ENCODE results near the gene FIGNL2.

The FIGNL2 gene

GRCh38 chr12:51884676-51885229, 36.2 kb upstream of the FIGNL2 start:
- TF ChIP-seq ZNF274 (IDR thresholded peaks at IDR 0.05; ENCODE audit: low read depth, low read length), result no peak
- H3K4me3 ChIP-seq (ENCODE audit: low read length), result no peak overlapping the region

GRCh38 chr12:51883998-51884675, 35.6 kb upstream of the FIGNL2 start:
- no peak for TF ChIP-seq ZNF274 (IDR thresholded peaks at IDR 0.05; ENCODE audit: low read depth, low read length)

GRCh38 chr12:51883295-51883694, 34.8 kb upstream of the FIGNL2 start:
- no peak overlapping the region for H3K4me3 ChIP-seq (ENCODE audit: low read length)

More at GRCh38 chr12:51883998-51884675, 35.6 kb upstream of the FIGNL2 start:
- no peak overlapping the region for H3K4me3 ChIP-seq (ENCODE audit: low read length)

GRCh38 chr12:51879102-51879501, 30.6 kb upstream of the FIGNL2 start:
- H3K4me3 ChIP-seq (ENCODE audit: low read length), result no peak overlapping the region
- TF ChIP-seq ZNF274 (IDR thresholded peaks at IDR 0.05; ENCODE audit: low read depth, low read length), result no peak

More at GRCh38 chr12:51883295-51883694, 34.8 kb upstream of the FIGNL2 start:
- TF ChIP-seq ZNF274 (IDR thresholded peaks at IDR 0.05; ENCODE audit: low read depth, low read length), result no peak

GRCh38 chr12:51874486-51874885, 26.0 kb upstream of the FIGNL2 start:
- no peak for TF ChIP-seq ZNF274 (IDR thresholded peaks at IDR 0.05; ENCODE audit: low read depth, low read length)

GRCh38 chr12:51874000-51874399, 25.5 kb upstream of the FIGNL2 start:
- no peak for TF ChIP-seq ZNF274 (IDR thresholded peaks at IDR 0.05; ENCODE audit: low read depth, low read length)
- H3K4me3 ChIP-seq (ENCODE audit: low read length), result no peak overlapping the region

More at GRCh38 chr12:51874486-51874885, 26.0 kb upstream of the FIGNL2 start:
- H3K4me3 ChIP-seq (ENCODE audit: low read length), result no peak overlapping the region

- TF ChIP-seq ZNF274 (IDR thresholded peaks at IDR 0.05; ENCODE audit: low read depth, low read length), result no peak
- no peak overlapping the region for H3K4me3 ChIP-seq (ENCODE audit: low read length)
Measured at GRCh38 chr12:51873251-51873994, 24.9 kb upstream of the FIGNL2 start.

- TF ChIP-seq ZNF274 (IDR thresholded peaks at IDR 0.05; ENCODE audit: low read depth, low read length), result no peak
- no peak overlapping the region for H3K4me3 ChIP-seq (ENCODE audit: low read length)
Measured at GRCh38 chr12:51872689-51872981, 24.1 kb upstream of the FIGNL2 start.

GRCh38 chr12:51871918-51872688, 23.6 kb upstream of the FIGNL2 start:
- TF ChIP-seq ZNF274 (IDR thresholded peaks at IDR 0.05; ENCODE audit: low read depth, low read length), result no peak
- no peak overlapping the region for H3K4me3 ChIP-seq (ENCODE audit: low read length)

- no peak for TF ChIP-seq ZNF274 (IDR thresholded peaks at IDR 0.05; ENCODE audit: low read depth, low read length)
- no peak overlapping the region for H3K4me3 ChIP-seq (ENCODE audit: low read length)
Measured at GRCh38 chr12:51871126-51871525, 22.6 kb upstream of the FIGNL2 start.

- H3K4me3 ChIP-seq (ENCODE audit: low read length), result no peak overlapping the region
- no peak for TF ChIP-seq ZNF274 (IDR thresholded peaks at IDR 0.05; ENCODE audit: low read depth, low read length)
Measured at GRCh38 chr12:51870504-51870903, 22.0 kb upstream of the FIGNL2 start.

GRCh38 chr12:51869931-51870330, 21.4 kb upstream of the FIGNL2 start:
- TF ChIP-seq ZNF274 (IDR thresholded peaks at IDR 0.05; ENCODE audit: low read depth, low read length), result no peak
- no peak overlapping the region for H3K4me3 ChIP-seq (ENCODE audit: low read length)

GRCh38 chr12:51869496-51869865, 21.0 kb upstream of the FIGNL2 start:
- H3K4me3 ChIP-seq (ENCODE audit: low read length), result no peak overlapping the region
- TF ChIP-seq ZNF274 (IDR thresholded peaks at IDR 0.05; ENCODE audit: low read depth, low read length), result no peak

GRCh38 chr12:51868821-51869495, 20.4 kb upstream of the FIGNL2 start:
- TF ChIP-seq ZNF274 (IDR thresholded peaks at IDR 0.05; ENCODE audit: low read depth, low read length), result no peak
- no peak overlapping the region for H3K4me3 ChIP-seq (ENCODE audit: low read length)

Measured in GM08714 (cell line).